Peyer's patch (tissue), 4 donors: ENCODE results near the gene PRXL2A.

ENCODE experiments used
- CTCF ChIP-seq, 6 experiments: fragments of 450-650 bp in 4 of 6; fragments of 200-600 bp in 2 of 6; sonication (generic) in 1 of 6; IDR thresholded peaks; one replicate each; pipeline ENCODE4 v1.5.1; 2017 to 2019; ENCODE audit warnings: antibody characterized with exemption in 6 of 6, mild to moderate bottlenecking in 3 of 6, moderate library complexity in 1 of 6
- POLR2A ChIP-seq, 2 donors: fragments of 450-650 bp; IDR thresholded peaks; one replicate each; pipeline ENCODE4 v1.5.1; 2017; ENCODE audit warnings: antibody characterized with exemption in 2 of 2, mild to moderate bottlenecking in 2 of 2, moderate library complexity in 2 of 2

DNA sequence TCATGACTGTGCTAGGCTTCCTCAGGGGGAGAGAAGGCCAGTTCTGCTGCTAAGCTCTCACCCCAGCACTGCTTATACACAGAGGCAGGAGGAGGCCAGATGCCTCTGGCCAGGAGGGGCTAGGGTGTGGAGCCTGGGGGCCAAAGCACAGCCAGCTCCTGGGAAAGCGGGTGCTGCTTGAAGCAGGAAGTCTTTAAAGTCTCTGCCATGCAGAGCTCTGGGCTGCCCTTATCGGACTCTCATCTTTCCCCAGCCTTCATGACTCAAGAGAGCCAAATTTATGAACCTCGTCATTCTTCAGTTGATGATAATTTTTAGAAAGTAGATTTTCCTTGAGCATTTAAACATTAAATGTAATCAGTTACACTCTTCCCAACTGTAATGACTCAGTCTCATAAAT, 34.5 kb downstream of the PRXL2A start:
- TF ChIP-seq CTCF (IDR thresholded peaks at IDR 0.05), result no peak
- TF ChIP-seq POLR2A (IDR thresholded peaks at IDR 0.05), result no peak
